K562 (cell line): ENCODE results near the gene ZDHHC20. TPM values are rescaled to one million over a fixed set of nuclear protein-coding genes. Genes with fewer than 3 reads are reported as not detected.

Source experiments
- ATAC-seq: fragments of 200-7000 bp; cut with Tn5 transposase; 3 replicates; pipeline ENCODE4 v1.9.1; 2020; ENCODE audit warnings: moderate library complexity
- BruUV-seq: library from RNA; stranded (reverse); fragments of 400-500 nt; replicated peaks from 2 replicates; lab custom pipeline; 2021; lab: Mats Ljungman, UMichigan
- CTCF ChIA-PET: fragments of 300-600 bp; formaldehyde crosslinking; extraction: SDS; loops from one replicate; lab custom pipeline; 2021; ENCODE audit warnings: low intra/inter-chr PET ratio; lab: Yijun Ruan, JAX
- POLR2A ChIA-PET: fragments of 300-600, 350-650 bp; sonication (Branson Sonifier 250); formaldehyde crosslinking; extraction: SDS; loops from one replicate; lab custom pipeline; 2021; ENCODE audit warnings: antibody characterized with exemption, inconsistent platforms; lab: Yijun Ruan, JAX
- DNase-seq, 4 experiments: peaks; one replicate each; pipeline versions ENCODE4 v3.0.0 to v3.0.0-alpha.2; 2011 to 2018; ENCODE audit warnings: low spot score in 3 of 4, mixed read lengths in 3 of 4; ENCODE audit errors: extremely low read depth in 1 of 4
- FAIRE-seq: peaks from 2 replicates; lab custom pipeline; 2011; peaks lifted over from hg19 to GRCh38; lab: Jason Lieb, UNC
- H2AFZ ChIP-seq: 2 replicates; pipeline ENCODE4 v1.6.0; 2011; ENCODE audit warnings: low read depth, low read length, control low read depth, inconsistent platforms
- H3K27ac ChIP-seq: fragments of 200-600 bp; 3 replicates; pipeline ENCODE4 v1.8.0; 2011; ENCODE audit warnings: low read depth, mild to moderate bottlenecking, control low read depth, inconsistent platforms, low read length, moderate library complexity, mixed read lengths; ENCODE audit errors: extremely low read depth
- H3K27me3 ChIP-seq, 2 experiments: fragments of 300-600 bp in 1 of 2; 2 replicates in 1 of 2; 3 replicates in 1 of 2; pipeline versions ENCODE4 v1.6.0 to v1.8.0; 2011; ENCODE audit warnings: inconsistent platforms in 2 of 2, low read length in 2 of 2, mild to moderate bottlenecking in 1 of 2, mixed read lengths in 1 of 2, moderate library complexity in 1 of 2; ENCODE audit not compliant: control insufficient read depth in 2 of 2, insufficient read depth in 2 of 2
- H3K36me3 ChIP-seq: fragments of 300-600 bp; 3 replicates; pipeline ENCODE4 v1.8.0; 2011; ENCODE audit warnings: mild to moderate bottlenecking, low read length, inconsistent platforms; ENCODE audit not compliant: control insufficient read depth, insufficient read depth
- H3K4me1 ChIP-seq, 2 experiments: fragments of 200-600 bp in 1 of 2; replicated peaks in 1 of 2; 2 replicates in 1 of 2; 3 replicates in 1 of 2; pipeline versions ENCODE4 v1.5.1 to v1.8.0; 2011; ENCODE audit warnings: inconsistent platforms in 2 of 2, low read length in 2 of 2, mild to moderate bottlenecking in 1 of 2, mixed read lengths in 1 of 2, moderate library complexity in 1 of 2; ENCODE audit not compliant: control insufficient read depth in 2 of 2, insufficient read depth in 2 of 2
- H3K4me2 ChIP-seq: 2 replicates; pipeline ENCODE4 v1.6.1; 2011; ENCODE audit warnings: low read length, control low read depth, inconsistent platforms, mixed read lengths; ENCODE audit not compliant: insufficient read depth
- H3K4me3 ChIP-seq: fragments of 200-600 bp; sonication (generic), shearing (Covaris generic); 2 replicates; pipeline ENCODE4 v1.5.1; 2016; ENCODE audit warnings: control low read depth, inconsistent platforms
- H3K79me2 ChIP-seq: fragments of 200-600 bp; 3 replicates; pipeline ENCODE4 v1.8.0; 2011; ENCODE audit warnings: low read length, inconsistent platforms; ENCODE audit not compliant: control insufficient read depth, insufficient read depth
- H3K9ac ChIP-seq, 2 experiments: 2 replicates each; pipeline versions ENCODE4 v1.6.0 to v1.6.1; 2011; ENCODE audit warnings: low read depth in 2 of 2, low read length in 2 of 2, control low read depth in 1 of 2, inconsistent platforms in 1 of 2, mild to moderate bottlenecking in 1 of 2, mixed read lengths in 1 of 2; ENCODE audit not compliant: insufficient read depth in 1 of 2
- H3K9me1 ChIP-seq: one replicate; pipeline ENCODE4 v1.6.0; 2011; ENCODE audit warnings: inconsistent platforms, mild to moderate bottlenecking, low read length, moderate library complexity; ENCODE audit not compliant: control insufficient read depth, insufficient read depth
- H3K9me3 ChIP-seq: replicated peaks from 2 replicates; pipeline ENCODE4 v1.5.1; 2011; ENCODE audit warnings: low read depth, low read length, inconsistent platforms; ENCODE audit not compliant: control insufficient read depth, insufficient read depth
- H4K20me1 ChIP-seq: replicated peaks from 2 replicates; pipeline ENCODE4 v1.6.1; 2011; ENCODE audit warnings: low read length, inconsistent platforms, mixed read lengths; ENCODE audit not compliant: control insufficient read depth, insufficient read depth
- BRCA1 ChIP-seq, 2 experiments: fragments of 450-650 bp in 1 of 2; sonication (generic) in 1 of 2; formaldehyde crosslinking in 1 of 2; IDR thresholded peaks; 2 replicates each; pipeline versions ENCODE4 v1.5.0 to v1.6.1; 2017 to 2020; ENCODE audit warnings: mild to moderate bottlenecking in 1 of 2, missing genetic modification reagents in 1 of 2
- CBX3 ChIP-seq, 2 experiments: IDR thresholded peaks; 1 replicate in 1 of 2; 2 replicates in 1 of 2; pipeline ENCODE4 v1.6.1; 2012; ENCODE audit warnings: inconsistent platforms in 2 of 2, low read length in 2 of 2, borderline replicate concordance in 1 of 2, control low read depth in 1 of 2
- CHAMP1 ChIP-seq: fragments of 450-650 bp; IDR thresholded peaks from 2 replicates; pipeline ENCODE4 v1.6.1; 2016; ENCODE audit warnings: mild to moderate bottlenecking
- DEAF1 ChIP-seq: fragments of 450-650 bp; formaldehyde crosslinking; IDR thresholded peaks from 2 replicates; pipeline ENCODE4 v1.4.0; 2020; ENCODE audit warnings: mild to moderate bottlenecking, moderate library complexity
- E2F1 ChIP-seq: sonication (generic); formaldehyde crosslinking; IDR thresholded peaks from 2 replicates; pipeline ENCODE4 v1.8.1; 2023; ENCODE audit warnings: mild to moderate bottlenecking, missing genetic modification reagents, moderate library complexity
- ERF ChIP-seq: fragments of 450-650 bp; formaldehyde crosslinking; IDR thresholded peaks from 2 replicates; pipeline ENCODE4 v1.4.0; 2020; ENCODE audit warnings: mild to moderate bottlenecking, mixed read lengths
- LCOR ChIP-seq: sonication (generic); formaldehyde crosslinking; IDR thresholded peaks from 2 replicates; pipeline ENCODE4 v1.8.0; 2022; ENCODE audit warnings: mild to moderate bottlenecking, missing genetic modification reagents
- MAFK ChIP-seq: IDR thresholded peaks from 2 replicates; pipeline ENCODE4 v1.6.1; 2011; ENCODE audit warnings: low read length, improper control_type of control experiment
- TCF3 ChIP-seq: sonication (generic); formaldehyde crosslinking; IDR thresholded peaks from 2 replicates; pipeline ENCODE4 v1.4.0; 2020; ENCODE audit warnings: mild to moderate bottlenecking, missing genetic modification reagents
- THRA ChIP-seq: fragments of 450-650 bp; IDR thresholded peaks from 2 replicates; pipeline ENCODE4 v1.6.1; 2017; ENCODE audit warnings: mild to moderate bottlenecking, moderate library complexity
- U2AF2 ChIP-seq: fragments of 200-400 bp; formaldehyde crosslinking; optimal IDR thresholded peaks from 2 replicates; pipeline ENCODE3; 2017; ENCODE audit warnings: low read depth, mild to moderate bottlenecking, low read length
- XRCC4 ChIP-seq: IDR thresholded peaks from one replicate; pipeline ENCODE4 v1.6.1; 2011; ENCODE audit not compliant: insufficient read depth, insufficient read length; ENCODE audit errors: extremely low read depth
- ZC3H11A ChIP-seq: IDR thresholded peaks from 2 replicates; pipeline ENCODE4 v1.6.1; 2012; ENCODE audit warnings: low read depth, low read length, improper control_type of control experiment
- ZFX ChIP-seq: sonication (generic); formaldehyde crosslinking; IDR thresholded peaks from 2 replicates; pipeline ENCODE4 v1.8.0; 2022; ENCODE audit warnings: mild to moderate bottlenecking, missing genetic modification reagents, moderate library complexity
- ZNF146 ChIP-seq: IDR thresholded peaks from one replicate; pipeline ENCODE4 v1.6.1; 2018; ENCODE audit warnings: missing compliant biosample characterization; ENCODE audit not compliant: unreplicated experiment
- WGBS: fragments of 100-300 bp; shearing (Covaris generic); methylation state at CpG from one replicate; pipeline ENCODE4 v1.1.6; 2016; ENCODE audit warnings: low coverage, mixed read lengths; ENCODE audit not compliant: insufficient coverage; ENCODE audit errors: missing lambda C conversion rate; 5-methylcytosine and 5-hydroxymethylcytosine counted together
- in situ Hi-C: fragments of 300-500 bp; cut with MboI; formaldehyde crosslinking; loops from 4 replicates; pipeline ENCODE4 v1.15.0; 2018; ENCODE audit warnings: inconsistent platforms, mixed read lengths
- intact Hi-C: fragments of 100-400 bp; cut with micrococcal nuclease; formaldehyde crosslinking; loops from 2 replicates; pipeline ENCODE4 v1.14.2; 2022
- polyA plus RNA-seq, 8 experiments: library from polyadenylated mRNA; depleted of rRNA in 4 of 8; stranded (reverse) in 5 of 8; unstranded in 3 of 8; fragments of >200 nt; fragmentation: Nextera tagmentation in 2 of 8; fragmentation: Illumina TruSeq in 1 of 8; extraction: Ambion mirVana in 2 of 8; extraction: Trizol in 1 of 8; gene quantifications; 2 replicates each; pipeline versions ENCODE4 v1.2.1 to v1.2.3, GENCODE V29; 2011 to 2014; ENCODE audit warnings: inconsistent platforms in 1 of 8, missing spikeins in 1 of 8
- total RNA-seq, 7 experiments: library from RNA; depleted of rRNA in 6 of 7; stranded (reverse); fragments of >200 nt in 6 of 7; fragmentation: Illumina TruSeq in 2 of 7; extraction: Trizol in 2 of 7; gene quantifications; 2 replicates each; pipeline versions ENCODE4 v1.2.1 to v1.2.3, GENCODE V29; 2011 to 2021; ENCODE audit warnings: low replicate concordance in 1 of 7

ZDHHC20 gene
- total and polyA plus RNA-seq, 9 of the 15 experiments (the other 6 are each of a cell fraction or from before 2014, with no cell fraction given) = 2.7 to 20.9 (median 15.8) TPM

GRCh38 chr13:21453387-21454081, 5.6 kb downstream of the ZDHHC20 start:
- Histone ChIP-seq H3K4me3 (no peak overlapping the region), H3K9me3 (no peaks in the 10 kb centered on the region), H3K79me2 (peaks cover 59% of the 10 kb centered on the region), H3K9ac (no peak overlapping the region), H3K4me1 (peaks cover 0 to under 1% of the 10 kb centered on the region in 2 experiments; a peak in 2 of 5 replicates), H3K27ac (no peak overlapping the region), H3K36me3 (no peaks in the 10 kb centered on the region), H3K9me1 (no peaks in the 10 kb centered on the region), H2AFZ (no peak overlapping the region), H3K4me2 (no peak overlapping the region), H3K27me3 (no peaks in the 10 kb centered on the region), H4K20me1 (no peaks in the 10 kb centered on the region)
- ATAC-seq (no peak), DNase-seq (no peak), FAIRE-seq (no peak)
- ChIA-PET CTCF (no interaction called here), POLR2A (interaction anchor here (0.6 kb wide), 1 partner anchor 18 kb away, joined by 4 read pairs; no protein-coding TSS in a partner anchor)
- intact Hi-C loops (no loop called here), in situ Hi-C loops (no loop called here)
- 91% methylated on average over 6 of the region's 6 CpGs for WGBS
- TF ChIP-seq TCF3 = no peak
- TF ChIP-seq XRCC4 = no peak
- TF ChIP-seq ZNF146 = no peak
- no peak for TF ChIP-seq MAFK
- TF ChIP-seq E2F1 (CRISPR knock-in tag) = no peak
- no peak for TF ChIP-seq LCOR (CRISPR knock-in tag)
- TF ChIP-seq BRCA1 (IDR thresholded peaks at IDR 0.05) = no peak
- no peak for TF ChIP-seq BRCA1 (CRISPR knock-in tag; IDR thresholded peaks at IDR 0.05)
- TF ChIP-seq ZC3H11A = no peak
- TF ChIP-seq U2AF2 = no peak
- TF ChIP-seq ZFX (CRISPR knock-in tag) = no peak
- TF ChIP-seq CHAMP1 = no peak
- TF ChIP-seq DEAF1 = no peak
- TF ChIP-seq CBX3 (IDR thresholded peaks at IDR 0.05; ENCODE audit: borderline replicate concordance in 1 of 2, low read length in 2 of 2) = no peak
- TF ChIP-seq ERF = no peak
- TF ChIP-seq THRA = no peak
- no TSS peak for BruUV-seq
